ENCODE results near the gene IQGAP3. TPM values are rescaled to one million over a fixed set of nuclear protein-coding genes. Genes with fewer than 3 reads are reported as not detected.

The IQGAP3 gene
- total and polyA plus RNA-seq, 2 donors (not counting 1 experiment from before 2014, with no cell fraction given) = 0.07 to 0.12 TPM

- Histone ChIP-seq H3K27ac (ENCODE audit: low read length in 2 of 2) (no peak overlapping the region), H3K4me3 (ENCODE audit: control extremely low read depth in 1 of 5, extremely low read depth in 1 of 5, insufficient read depth in 1 of 5, low read depth in 2 of 5, low read length in 4 of 5) (no peak overlapping the region), H3K9me3 (ENCODE audit: control extremely low read depth in 1 of 3, control insufficient read depth in 2 of 3, insufficient read depth in 1 of 3, low read length in 2 of 3) (peaks cover 0 to 2% (median 0%) of the 10 kb centered on the region in 3 donors), H3K4me1 (ENCODE audit: control insufficient read depth in 2 of 2, insufficient read depth in 2 of 2, low read length in 2 of 2) (peaks cover 13 to 14% of the 10 kb centered on the region in 2 donors), H3K4me2 (replicated peaks; ENCODE audit: low read depth, low read length, poor library complexity, severe bottlenecking) (peak overlapping the region; percentile 77), H2AFZ (ENCODE audit: insufficient read depth, low read depth, low read length, poor library complexity, severe bottlenecking) (no peak overlapping the region), H4K20me1 (ENCODE audit: control insufficient read depth, insufficient read depth, low read length, poor library complexity, severe bottlenecking) (no peaks in the 10 kb centered on the region), H3K36me3 (replicated peaks in 1 of 2; ENCODE audit: control extremely low read depth in 1 of 2, control insufficient read depth in 1 of 2, extremely low read depth in 1 of 2, insufficient read depth in 2 of 2, low read length in 1 of 2) (no peaks in the 10 kb centered on the region), H3K79me2 (ENCODE audit: control insufficient read depth, insufficient read depth, low read length) (no peaks in the 10 kb centered on the region), H3K9ac (ENCODE audit: low read length) (no peak overlapping the region), H3K27me3 (replicated peaks in 1 of 4; ENCODE audit: control extremely low read depth in 1 of 4, control insufficient read depth in 3 of 4, insufficient read depth in 4 of 4, low read length in 3 of 4) (peaks cover 0 to 32% (median 14%) of the 10 kb centered on the region in 4 experiments)
- no CpG with 5 or more reads among the region's 4 CpGs for WGBS (ENCODE audit: insufficient coverage)
- DNase-seq = no peak
- Mint-ChIP-seq H3K9me3 (ENCODE audit: insufficient read depth) (no peaks in the 10 kb centered on the region), H3K4me3 (peak overlapping the region; percentile 85), H3K4me1 (peaks cover 13% of the 10 kb centered on the region), H3K27ac (no peak overlapping the region), H3K27me3 (peaks cover 23% of the 10 kb centered on the region)
- intact Hi-C loops (cut with micrococcal nuclease) = loop anchor here (5.0 kb wide), 1 partner anchor 36 kb away; no protein-coding TSS in a partner anchor
- CTCF ChIA-PET = interaction anchor here (0.6 to 2.1 kb wide), 9 partner anchors 10 to 186 kb away, joined by 3 to 9 read pairs (median 3); partner anchors contain the start of gene MEF2D
- POLR2A ChIA-PET = interaction anchor here (0.7 kb wide), 1 partner anchor 114 kb away, joined by 3 read pairs; no protein-coding TSS in a partner anchor
- ATAC-seq (ENCODE audit: low read depth) = no peak
- TF ChIP-seq EZH2 (IDR thresholded peaks at IDR 0.05; ENCODE audit: borderline replicate concordance, insufficient read depth, low read depth, low read length, poor library complexity, severe bottlenecking) = no peak
- TF ChIP-seq CTCF (IDR thresholded peaks at IDR 0.05) = no peak
These were observed 1.0 kb downstream of the IQGAP3 start for GRCh38 chr1:156571261-156571852.

- WGBS (ENCODE audit: insufficient coverage) = 94% methylated on average over 4 of the region's 4 CpGs
- H3K27ac Mint-ChIP-seq = no peak overlapping the region
- no peaks in the 10 kb centered on the region for H3K9me3 Mint-ChIP-seq (ENCODE audit: insufficient read depth)
These were observed 5.9 kb downstream of the IQGAP3 start for GRCh38 chr1:156566436-156566835.

More at GRCh38 chr1:156566436-156566835, 5.9 kb downstream of the IQGAP3 start:
- peaks cover 9% of the 10 kb centered on the region for H3K27me3 Mint-ChIP-seq
- H3K27ac ChIP-seq (ENCODE audit: low read length in 2 of 2) = no peak overlapping the region
- H3K4me1 ChIP-seq (ENCODE audit: control insufficient read depth in 2 of 2, insufficient read depth in 2 of 2, low read length in 2 of 2) = no peaks in the 10 kb centered on the region
- CTCF ChIA-PET = interaction anchor here (0.6 to 1.7 kb wide), 4 partner anchors 11 to 159 kb away, joined by 3 to 5 read pairs (median 3); no protein-coding TSS in a partner anchor
- no peak overlapping the region for H3K9ac ChIP-seq (ENCODE audit: low read length)
- H3K4me3 ChIP-seq (ENCODE audit: control extremely low read depth in 1 of 5, extremely low read depth in 1 of 5, insufficient read depth in 1 of 5, low read depth in 2 of 5, low read length in 4 of 5) = no peak overlapping the region
- intact Hi-C loops (cut with micrococcal nuclease) = no loop called here
- TF ChIP-seq CTCF (IDR thresholded peaks at IDR 0.05) (no peak), EZH2 (IDR thresholded peaks at IDR 0.05; ENCODE audit: borderline replicate concordance, insufficient read depth, low read depth, low read length, poor library complexity, severe bottlenecking) (no peak)
- ATAC-seq (ENCODE audit: low read depth) (no peak), DNase-seq (no peak)
- no peak overlapping the region for H3K4me3 Mint-ChIP-seq
- no peak overlapping the region for H2AFZ ChIP-seq (ENCODE audit: insufficient read depth, low read depth, low read length, poor library complexity, severe bottlenecking)
- no peaks in the 10 kb centered on the region for H3K36me3 ChIP-seq (replicated peaks in 1 of 2; ENCODE audit: control extremely low read depth in 1 of 2, control insufficient read depth in 1 of 2, extremely low read depth in 1 of 2, insufficient read depth in 2 of 2, low read length in 1 of 2)
- H3K4me2 ChIP-seq (replicated peaks; ENCODE audit: low read depth, low read length, poor library complexity, severe bottlenecking) = no peak overlapping the region
- H3K9me3 ChIP-seq (ENCODE audit: control extremely low read depth in 1 of 3, control insufficient read depth in 2 of 3, insufficient read depth in 1 of 3, low read length in 2 of 3) = no peaks in the 10 kb centered on the region
- peaks cover 2% of the 10 kb centered on the region for H3K4me1 Mint-ChIP-seq
- POLR2A ChIA-PET = interaction anchor here (0.7 kb wide), 1 partner anchor 426 kb away, joined by 4 read pairs; no protein-coding TSS in a partner anchor
- no peaks in the 10 kb centered on the region for H4K20me1 ChIP-seq (ENCODE audit: control insufficient read depth, insufficient read depth, low read length, poor library complexity, severe bottlenecking)
- no peaks in the 10 kb centered on the region for H3K79me2 ChIP-seq (ENCODE audit: control insufficient read depth, insufficient read depth, low read length)
- H3K27me3 ChIP-seq (replicated peaks in 1 of 4; ENCODE audit: control extremely low read depth in 1 of 4, control insufficient read depth in 3 of 4, insufficient read depth in 4 of 4, low read length in 3 of 4) = peaks cover 0 to 14% (median 4%) of the 10 kb centered on the region in 4 experiments
